ENCODE data around the gene GATB.

- no peak for TF ChIP-seq ZFP3 (CRISPR knock-in tag; IDR thresholded peaks at IDR 0.05)
- no peak for TF ChIP-seq OSR1 (CRISPR knock-in tag; IDR thresholded peaks at IDR 0.05)
- TF ChIP-seq, protein P1, sequence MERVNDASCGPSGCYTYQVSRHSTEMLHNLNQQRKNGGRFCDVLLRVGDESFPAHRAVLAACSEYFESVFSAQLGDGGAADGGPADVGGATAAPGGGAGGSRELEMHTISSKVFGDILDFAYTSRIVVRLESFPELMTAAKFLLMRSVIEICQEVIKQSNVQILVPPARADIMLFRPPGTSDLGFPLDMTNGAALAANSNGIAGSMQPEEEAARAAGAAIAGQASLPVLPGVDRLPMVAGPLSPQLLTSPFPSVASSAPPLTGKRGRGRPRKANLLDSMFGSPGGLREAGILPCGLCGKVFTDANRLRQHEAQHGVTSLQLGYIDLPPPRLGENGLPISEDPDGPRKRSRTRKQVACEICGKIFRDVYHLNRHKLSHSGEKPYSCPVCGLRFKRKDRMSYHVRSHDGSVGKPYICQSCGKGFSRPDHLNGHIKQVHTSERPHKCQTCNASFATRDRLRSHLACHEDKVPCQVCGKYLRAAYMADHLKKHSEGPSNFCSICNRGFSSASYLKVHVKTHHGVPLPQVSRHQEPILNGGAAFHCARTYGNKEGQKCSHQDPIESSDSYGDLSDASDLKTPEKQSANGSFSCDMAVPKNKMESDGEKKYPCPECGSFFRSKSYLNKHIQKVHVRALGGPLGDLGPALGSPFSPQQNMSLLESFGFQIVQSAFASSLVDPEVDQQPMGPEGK (CRISPR knock-in tag; IDR thresholded peaks at IDR 0.05; ENCODE audit: borderline replicate concordance), result no peak
- TF ChIP-seq ZFP30 (CRISPR knock-in tag; IDR thresholded peaks at IDR 0.05), result no peak
- TF ChIP-seq, protein P2, sequence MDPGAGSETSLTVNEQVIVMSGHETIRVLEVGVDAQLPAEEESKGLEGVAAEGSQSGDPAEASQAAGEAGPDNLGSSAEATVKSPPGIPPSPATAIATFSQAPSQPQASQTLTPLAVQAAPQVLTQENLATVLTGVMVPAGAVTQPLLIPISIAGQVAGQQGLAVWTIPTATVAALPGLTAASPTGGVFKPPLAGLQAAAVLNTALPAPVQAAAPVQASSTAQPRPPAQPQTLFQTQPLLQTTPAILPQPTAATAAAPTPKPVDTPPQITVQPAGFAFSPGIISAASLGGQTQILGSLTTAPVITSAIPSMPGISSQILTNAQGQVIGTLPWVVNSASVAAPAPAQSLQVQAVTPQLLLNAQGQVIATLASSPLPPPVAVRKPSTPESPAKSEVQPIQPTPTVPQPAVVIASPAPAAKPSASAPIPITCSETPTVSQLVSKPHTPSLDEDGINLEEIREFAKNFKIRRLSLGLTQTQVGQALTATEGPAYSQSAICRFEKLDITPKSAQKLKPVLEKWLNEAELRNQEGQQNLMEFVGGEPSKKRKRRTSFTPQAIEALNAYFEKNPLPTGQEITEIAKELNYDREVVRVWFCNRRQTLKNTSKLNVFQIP (CRISPR knock-in tag; IDR thresholded peaks at IDR 0.05; ENCODE audit: borderline replicate concordance, low read depth), result no peak
- no peak for TF ChIP-seq RARB (CRISPR knock-in tag; IDR thresholded peaks at IDR 0.05)
- no peak for TF ChIP-seq ESRRG (CRISPR knock-in tag; IDR thresholded peaks at IDR 0.05)
- no peak for TF ChIP-seq TCF4 (CRISPR knock-in tag; IDR thresholded peaks at IDR 0.05; ENCODE audit: borderline replicate concordance)
- no peak for TF ChIP-seq TOX (CRISPR knock-in tag; IDR thresholded peaks at IDR 0.05; ENCODE audit: borderline replicate concordance)
Observed at GRCh38 chr4:151796106-151796505, 35.3 kb upstream of the GATB start.
